Stimulated activated naive B cell treated with anti-CD40 and anti-IgM and Interleukin-4, amounts not matched to agents 10 μg/mL and 1 μg/mL and 100 μg/mL, for 72 hours (primary cell): ENCODE data around the gene ZNF483.
"Not testable (repeated sequence)": the region's sequence is repeated elsewhere in the genome, so short reads cannot be mapped to it uniquely, and the experiment has no call there.

Source experiments
- ATAC-seq, 2 donors: fragments of 150-1000 bp; cut with Tn5 transposase; replicated peaks; 2 replicates each; pipeline ENCODE4 v1.10.0; 2021; ENCODE audit warnings: moderate library complexity in 1 of 2
- DNase-seq: peaks from one replicate; pipeline ENCODE4 v3.0.0; 2021
- H3K27ac Mint-ChIP-seq: one replicate; pipeline ENCODE4 v1.8.0; 2022; ENCODE audit warnings: mild to moderate bottlenecking, mixed read lengths
- H3K27me3 Mint-ChIP-seq, 2 donors: one replicate each; pipeline ENCODE4 v1.8.0; 2022; ENCODE audit warnings: mixed read lengths in 2 of 2
- H3K36me3 Mint-ChIP-seq, 2 donors: one replicate each; pipeline ENCODE4 v1.8.0; 2022; ENCODE audit warnings: mixed read lengths in 2 of 2, mild to moderate bottlenecking in 1 of 2
- H3K4me1 Mint-ChIP-seq, 2 donors: one replicate each; pipeline ENCODE4 v1.8.0; 2022; ENCODE audit warnings: mixed read lengths in 2 of 2, mild to moderate bottlenecking in 1 of 2
- H3K4me3 Mint-ChIP-seq, 2 donors: one replicate each; pipeline ENCODE4 v1.8.0; 2022; ENCODE audit warnings: mild to moderate bottlenecking in 2 of 2, mixed read lengths in 2 of 2, moderate library complexity in 1 of 2
- H3K9me3 Mint-ChIP-seq, 2 donors: one replicate each; pipeline ENCODE4 v1.8.0; 2022; ENCODE audit warnings: mixed read lengths in 2 of 2, mild to moderate bottlenecking in 1 of 2

ZNF483 gene

DNA sequence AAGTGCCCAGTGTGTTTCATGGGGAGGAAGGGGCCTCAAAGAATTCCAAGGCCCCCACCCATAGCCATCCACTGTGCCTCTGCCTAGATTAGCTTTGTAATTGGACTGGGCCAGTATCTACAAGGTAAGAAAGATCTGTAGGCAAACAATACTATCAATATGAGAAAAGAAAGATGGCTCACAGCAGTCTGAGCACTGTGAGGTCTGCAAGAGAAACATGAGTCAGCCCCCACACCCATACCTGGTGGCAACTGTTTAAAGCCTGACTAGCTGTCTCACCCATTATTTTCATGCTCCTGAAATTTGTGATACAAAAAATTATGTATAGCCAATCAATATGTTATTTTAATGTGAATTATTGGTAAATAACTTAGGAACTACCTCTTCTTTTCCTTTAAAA lies 10.0 kb upstream of the ZNF483 start:
- Mint-ChIP-seq H3K36me3 (no peaks in the 10 kb centered on the region), H3K9me3 (peaks cover 11% of the 10 kb centered on the region in 2 donors), H3K4me1 (no peaks in the 10 kb centered on the region), H3K27me3 (peaks cover 1 to 22% of the 10 kb centered on the region in 2 donors), H3K27ac (no peak overlapping the region), H3K4me3 (no peak overlapping the region)
- no peak for DNase-seq
- ATAC-seq = no peak

DNA sequence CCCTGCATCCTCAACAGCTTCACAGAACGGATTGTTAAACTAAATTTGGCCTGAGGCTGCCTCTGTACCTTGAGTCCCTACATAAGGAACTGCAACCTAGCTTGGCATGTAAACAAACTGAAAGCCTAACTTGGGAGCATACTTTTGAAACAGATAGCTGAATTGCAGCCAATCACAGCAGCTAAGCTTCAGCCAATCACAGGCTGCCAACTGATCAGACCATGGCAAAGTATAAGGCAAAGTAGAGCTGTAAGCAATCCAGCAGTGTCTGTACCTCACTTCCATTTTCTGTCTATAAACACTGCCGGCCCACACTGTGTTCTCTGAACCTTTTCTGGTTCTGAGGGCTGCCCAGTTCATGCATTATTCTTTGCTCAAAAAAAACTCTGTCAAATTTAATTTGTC lies 8.9 kb upstream of the ZNF483 start:
- H3K36me3 Mint-ChIP-seq = no peaks in the 10 kb centered on the region
- DNase-seq (no peak), ATAC-seq (peak; percentile 38 to 48)
- peaks cover 7% of the 10 kb centered on the region in 2 donors for H3K9me3 Mint-ChIP-seq
- H3K4me1 Mint-ChIP-seq = no peaks in the 10 kb centered on the region
- no peak overlapping the region for H3K27ac Mint-ChIP-seq
- peaks cover 9 to 22% of the 10 kb centered on the region in 2 donors for H3K27me3 Mint-ChIP-seq
- H3K4me3 Mint-ChIP-seq = no peak overlapping the region

DNA sequence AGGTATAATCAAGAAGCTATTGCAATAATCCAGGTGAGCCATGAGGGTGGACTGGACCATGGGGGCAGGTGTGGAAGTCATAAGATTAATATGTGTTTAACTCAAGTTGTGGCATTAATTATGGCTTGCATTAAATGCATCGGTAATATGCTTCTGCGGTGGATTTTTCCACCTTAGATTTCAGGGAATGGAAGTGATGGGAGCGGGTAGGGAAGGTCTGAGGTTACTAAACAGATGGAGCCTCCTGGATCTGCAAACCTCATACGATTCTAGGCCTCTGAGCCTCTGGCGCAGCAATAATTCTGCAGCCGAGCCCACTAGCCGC lies 286 bp upstream of the ZNF483 start:
- DNase-seq (no peak), ATAC-seq (no peak)
- H3K27me3 Mint-ChIP-seq = peaks cover 34 to 39% of the 10 kb centered on the region in 2 donors
- H3K36me3 Mint-ChIP-seq = peaks cover 0 to 4% of the 10 kb centered on the region in 2 donors
- H3K4me1 Mint-ChIP-seq = peaks cover 11 to 18% of the 10 kb centered on the region in 2 donors
- H3K9me3 Mint-ChIP-seq = peaks cover 0 to 5% of the 10 kb centered on the region in 2 donors
- no peak overlapping the region for H3K27ac Mint-ChIP-seq
- peak overlapping the region; percentile 85 to 86 for H3K4me3 Mint-ChIP-seq

DNA sequence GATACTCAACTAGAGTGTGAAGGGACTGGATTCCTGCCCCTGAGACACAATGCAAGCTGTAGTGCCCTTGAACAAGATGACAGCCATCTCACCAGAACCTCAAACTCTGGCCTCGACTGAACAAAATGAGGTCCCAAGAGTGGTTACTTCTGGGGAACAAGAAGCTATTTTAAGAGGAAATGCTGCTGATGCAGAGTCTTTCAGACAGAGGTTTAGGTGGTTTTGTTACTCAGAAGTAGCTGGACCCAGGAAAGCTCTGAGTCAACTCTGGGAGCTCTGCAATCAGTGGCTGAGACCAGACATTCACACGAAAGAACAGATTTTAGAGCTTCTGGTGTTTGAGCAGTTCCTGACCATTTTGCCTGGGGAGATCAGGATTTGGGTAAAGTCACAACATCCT lies 2.4 kb downstream of the ZNF483 start:
- DNase-seq (no peak), ATAC-seq (peak; percentile 33 to 52)
- Mint-ChIP-seq H3K27me3 (peaks cover 24 to 28% of the 10 kb centered on the region in 2 donors), H3K27ac (no peak overlapping the region), H3K36me3 (peaks cover 4% of the 10 kb centered on the region in 2 donors), H3K4me3 (no peak overlapping the region), H3K9me3 (peaks cover 0 to 8% of the 10 kb centered on the region in 2 donors), H3K4me1 (peaks cover 11 to 18% of the 10 kb centered on the region in 2 donors)

DNA sequence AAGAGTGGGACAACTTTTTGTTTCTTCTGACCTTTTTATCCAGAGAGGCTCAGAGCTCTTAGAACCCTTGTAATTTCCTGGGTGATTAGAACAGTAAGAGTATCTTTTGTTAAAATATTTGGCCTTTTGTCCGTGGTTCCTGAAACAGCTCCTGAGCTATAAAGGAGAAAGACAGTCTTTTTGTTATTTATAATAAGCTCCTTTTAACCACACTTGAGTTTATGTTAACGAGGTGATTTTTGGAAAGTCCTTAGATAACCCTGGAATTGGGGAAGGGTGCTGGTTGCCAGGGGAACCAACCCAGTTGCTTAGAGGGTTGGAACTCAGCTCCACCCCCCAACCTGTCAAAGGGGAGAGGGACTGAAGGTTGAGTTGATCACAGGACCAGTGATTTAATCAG lies 4.8 kb downstream of the ZNF483 start:
- no peak overlapping the region for H3K4me3 Mint-ChIP-seq
- H3K36me3 Mint-ChIP-seq = peaks cover 7 to 9% of the 10 kb centered on the region in 2 donors
- peaks cover 2 to 3% of the 10 kb centered on the region in 2 donors for H3K9me3 Mint-ChIP-seq
- no peak overlapping the region for H3K27ac Mint-ChIP-seq
- ATAC-seq (no peak), DNase-seq (no peak)
- H3K4me1 Mint-ChIP-seq = peaks cover 9 to 16% of the 10 kb centered on the region in 2 donors
- H3K27me3 Mint-ChIP-seq = peaks cover 15% of the 10 kb centered on the region in 2 donors

DNA sequence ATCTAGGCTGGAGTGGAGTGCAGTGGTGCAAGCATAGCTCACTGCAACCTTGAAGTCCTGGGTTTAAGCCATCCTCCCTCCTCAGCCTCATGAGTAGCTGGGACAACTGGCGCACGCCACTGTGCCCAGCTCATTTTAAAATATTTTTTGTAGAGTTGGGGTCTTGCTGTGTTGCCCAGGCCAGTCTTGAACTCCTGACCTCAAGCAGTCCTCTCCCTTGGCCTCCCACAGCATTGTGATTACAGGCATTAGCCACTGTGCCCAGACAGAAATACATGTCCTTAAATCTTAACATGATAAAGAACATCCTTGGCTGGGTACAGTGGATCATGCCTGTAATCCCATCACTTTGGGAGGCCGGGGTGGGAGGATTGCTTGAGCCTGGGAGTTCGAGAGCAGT lies 6.7 kb downstream of the ZNF483 start:
- ATAC-seq (no peak), DNase-seq (no peak)
- Mint-ChIP-seq H3K4me1 (no peaks in the 10 kb centered on the region), H3K36me3 (peaks cover 8 to 14% of the 10 kb centered on the region in 2 donors), H3K9me3 (peaks cover 6 to 7% of the 10 kb centered on the region in 2 donors), H3K4me3 (no peak overlapping the region), H3K27me3 (peaks cover 0 to 3% of the 10 kb centered on the region in 2 donors), H3K27ac (no peak overlapping the region)

DNA sequence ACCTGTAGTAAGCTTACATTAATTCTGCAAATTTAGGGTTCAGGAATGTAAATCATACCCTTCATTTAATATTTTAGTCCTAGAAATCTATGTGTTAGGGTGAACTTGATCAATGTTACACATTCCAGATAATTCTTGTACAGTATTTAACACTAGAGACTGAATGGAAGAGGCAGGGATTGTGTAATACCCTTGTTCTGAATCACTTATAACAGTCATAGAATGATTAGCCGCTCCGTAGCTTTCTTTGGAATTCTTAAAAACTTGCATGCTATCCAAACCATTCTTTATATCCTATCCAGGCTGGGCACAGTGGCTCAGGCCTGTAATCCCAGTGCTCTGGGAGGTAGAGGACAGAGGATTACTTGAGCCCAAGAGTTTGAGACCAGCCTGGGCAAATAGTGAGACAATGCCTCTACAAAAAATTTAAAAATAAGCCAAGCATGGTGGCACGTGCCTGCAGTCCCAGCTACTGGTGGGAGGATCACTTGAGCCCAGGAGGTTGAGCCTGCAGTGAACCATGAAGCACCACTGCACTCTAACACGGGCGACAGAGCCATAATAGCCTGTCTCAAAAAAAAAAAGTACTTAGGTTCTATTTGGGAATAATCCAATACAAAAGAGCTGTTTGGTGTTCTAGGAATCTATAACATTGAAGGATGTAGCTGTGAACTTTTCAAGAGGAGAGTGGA lies 8.3 kb downstream of the ZNF483 start:
- peaks cover 8 to 14% of the 10 kb centered on the region in 2 donors for H3K36me3 Mint-ChIP-seq
- DNase-seq (no peak), ATAC-seq (no peak)
- no peak overlapping the region for H3K27ac Mint-ChIP-seq
- H3K9me3 Mint-ChIP-seq = peaks cover 7 to 10% of the 10 kb centered on the region in 2 donors
- H3K27me3 Mint-ChIP-seq = no peaks in the 10 kb centered on the region
- H3K4me3 Mint-ChIP-seq = no peak overlapping the region
- H3K4me1 Mint-ChIP-seq = no peaks in the 10 kb centered on the region

DNA sequence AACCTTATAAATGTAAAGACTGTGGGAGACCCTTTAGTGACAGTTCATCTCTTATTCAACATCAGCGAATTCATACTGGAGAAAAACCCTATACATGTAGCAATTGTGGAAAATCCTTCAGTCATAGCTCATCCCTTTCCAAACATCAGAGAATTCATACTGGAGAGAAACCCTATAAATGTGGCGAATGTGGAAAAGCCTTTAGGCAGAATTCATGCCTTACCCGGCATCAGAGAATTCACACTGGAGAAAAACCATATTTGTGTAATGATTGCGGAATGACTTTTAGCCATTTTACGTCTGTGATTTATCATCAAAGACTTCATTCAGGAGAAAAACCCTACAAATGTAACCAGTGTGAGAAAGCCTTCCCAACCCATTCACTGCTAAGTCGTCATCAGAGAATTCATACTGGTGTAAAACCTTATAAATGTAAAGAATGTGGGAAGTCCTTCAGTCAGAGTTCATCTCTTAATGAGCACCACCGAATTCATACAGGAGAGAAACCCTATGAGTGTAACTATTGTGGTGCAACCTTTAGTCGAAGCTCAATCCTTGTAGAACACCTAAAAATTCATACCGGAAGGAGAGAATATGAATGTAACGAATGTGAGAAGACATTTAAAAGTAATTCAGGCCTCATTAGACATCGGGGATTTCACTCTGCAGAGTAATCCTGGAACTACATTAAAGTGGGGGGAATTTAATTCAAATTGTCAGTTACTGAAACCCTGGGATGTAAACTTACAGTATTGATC lies 17.7 kb downstream of the ZNF483 start:
- DNase-seq (no peak), ATAC-seq (no peak)
- no peak overlapping the region for H3K27ac Mint-ChIP-seq

DNA sequence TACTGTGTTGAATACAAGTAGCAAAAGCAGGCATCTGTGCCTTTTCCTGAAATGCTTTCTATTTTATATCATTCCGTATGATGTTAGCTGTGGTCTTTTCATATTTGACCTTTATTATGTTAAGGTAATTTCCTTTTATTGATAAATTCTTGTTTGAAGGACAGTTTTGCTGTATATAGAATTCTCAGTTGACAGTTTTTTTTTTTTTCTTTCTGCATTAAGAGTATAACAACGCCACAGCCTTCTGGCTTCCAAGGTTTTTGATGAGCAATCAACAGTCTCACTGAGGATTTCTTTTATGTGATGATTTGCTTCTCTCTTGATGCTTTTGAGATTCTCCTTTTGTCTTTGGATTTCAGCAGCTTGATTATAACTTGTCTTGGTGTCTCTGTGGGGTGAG lies 23.6 kb downstream of the ZNF483 start:
- H3K4me1 Mint-ChIP-seq = no peaks in the 10 kb centered on the region
- no peak overlapping the region for H3K4me3 Mint-ChIP-seq
- H3K27me3 Mint-ChIP-seq = peaks cover 0 to 5% of the 10 kb centered on the region in 2 donors
- H3K27ac Mint-ChIP-seq = no peak overlapping the region
- H3K9me3 Mint-ChIP-seq = peaks cover 27 to 47% of the 10 kb centered on the region in 2 donors
- peaks cover 8 to 31% of the 10 kb centered on the region in 2 donors for H3K36me3 Mint-ChIP-seq
- DNase-seq = no peak
- ATAC-seq = no peak

More for the DNA sequence above, 17.7 kb downstream of the ZNF483 start:
- H3K27me3 Mint-ChIP-seq = no peaks in the 10 kb centered on the region
- peaks cover 17 to 37% of the 10 kb centered on the region in 2 donors for H3K36me3 Mint-ChIP-seq
- H3K9me3 Mint-ChIP-seq = peaks cover 33% of the 10 kb centered on the region in 2 donors
- no peak overlapping the region for H3K4me3 Mint-ChIP-seq
- no peaks in the 10 kb centered on the region for H3K4me1 Mint-ChIP-seq

DNA sequence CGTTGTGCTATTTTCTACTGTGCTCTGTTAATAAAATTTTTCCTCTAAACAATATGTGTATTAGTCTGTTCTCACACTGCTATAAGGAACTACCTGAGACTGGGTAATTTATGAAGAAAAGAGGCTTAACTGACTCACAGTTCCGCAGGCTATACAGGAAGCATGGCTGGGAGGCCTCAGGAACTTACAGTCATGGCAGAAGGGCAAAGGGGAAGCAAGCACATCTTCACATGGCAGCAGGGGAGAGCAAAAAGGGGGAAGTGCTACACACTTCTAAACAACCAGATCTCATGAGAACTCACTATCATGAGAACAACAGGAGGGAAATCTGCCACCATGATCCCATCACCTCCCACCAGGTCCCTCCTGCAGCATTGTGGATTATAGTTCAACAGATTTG lies 30.4 kb downstream of the ZNF483 start:
- ATAC-seq, H3K4me3 Mint-ChIP-seq, H3K4me1 Mint-ChIP-seq, H3K27ac Mint-ChIP-seq, DNase-seq: not testable (repeated sequence)
- Mint-ChIP-seq H3K36me3 (peaks cover 8 to 21% of the 10 kb centered on the region in 2 donors), H3K27me3 (peaks cover 9 to 19% of the 10 kb centered on the region in 2 donors), H3K9me3 (peaks cover 36 to 40% of the 10 kb centered on the region in 2 donors)

DNA sequence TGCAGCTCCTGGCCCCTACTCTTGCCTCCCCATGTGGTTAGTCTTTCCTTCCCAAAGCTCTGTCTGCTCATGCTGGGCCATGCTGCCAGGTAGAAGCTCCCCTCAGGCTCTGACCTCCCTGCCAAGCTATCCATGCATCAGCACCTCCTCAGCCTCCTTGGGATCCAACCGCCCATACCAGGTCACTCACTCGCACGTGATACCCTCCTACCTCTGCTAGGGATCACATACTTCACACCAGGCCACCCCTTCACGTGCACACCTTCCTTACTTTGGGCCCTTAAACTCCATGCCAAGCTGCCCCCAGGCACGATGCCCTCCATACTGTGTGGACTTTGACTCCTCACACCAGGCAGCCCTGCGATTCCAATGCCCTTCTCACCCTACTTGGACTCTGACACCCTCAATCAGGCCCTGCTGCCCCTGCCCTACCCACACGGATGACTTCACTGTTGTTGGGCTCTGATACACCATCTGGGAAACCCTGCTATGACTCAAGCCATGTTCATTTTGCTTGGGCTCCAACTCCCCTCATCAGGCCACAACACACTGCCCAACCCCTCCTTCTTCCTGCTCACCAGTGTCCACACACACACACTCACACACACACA lies 34.1 kb downstream of the ZNF483 start:
- Mint-ChIP-seq H3K36me3 (peaks cover 5 to 22% of the 10 kb centered on the region in 2 donors), H3K4me1 (no peaks in the 10 kb centered on the region), H3K4me3 (no peak overlapping the region), H3K27me3 (peaks cover 4 to 19% of the 10 kb centered on the region in 2 donors), H3K27ac (no peak overlapping the region), H3K9me3 (peaks cover 32 to 36% of the 10 kb centered on the region in 2 donors)
- no peak for DNase-seq
- ATAC-seq = no peak

DNA sequence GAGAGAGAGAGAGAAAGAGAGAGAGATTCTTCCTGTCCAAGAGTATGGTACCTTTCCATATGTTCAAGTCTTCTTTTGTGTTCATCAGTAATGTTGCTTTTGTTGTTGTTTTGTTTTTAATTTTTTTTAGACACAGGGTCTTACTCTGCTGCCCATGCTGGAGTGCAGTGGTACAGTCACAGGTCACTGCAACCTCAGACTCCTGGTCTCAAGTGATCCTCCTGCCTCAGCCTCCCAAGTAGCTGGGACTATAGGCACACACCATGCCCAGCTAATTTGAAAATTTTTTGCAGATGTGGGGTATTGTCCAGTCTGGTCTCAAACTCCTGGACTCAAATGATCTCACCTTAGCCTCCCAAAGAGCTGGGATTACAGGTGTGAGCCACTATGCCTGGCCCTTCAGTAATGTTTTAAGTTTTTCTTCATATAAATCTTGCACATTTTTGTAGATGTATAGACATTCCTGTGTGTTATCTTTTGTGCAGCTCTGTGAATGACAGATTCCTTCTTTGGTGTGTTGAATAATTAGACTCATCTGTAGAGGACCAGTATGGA lies 36.3 kb downstream of the ZNF483 start:
- Mint-ChIP-seq H3K4me3 (no peak overlapping the region), H3K9me3 (peaks cover 13 to 24% of the 10 kb centered on the region in 2 donors), H3K27me3 (peaks cover 4 to 13% of the 10 kb centered on the region in 2 donors), H3K27ac (no peak overlapping the region), H3K36me3 (peaks cover 2 to 9% of the 10 kb centered on the region in 2 donors), H3K4me1 (no peaks in the 10 kb centered on the region)
- no peak for ATAC-seq
- DNase-seq = no peak

DNA sequence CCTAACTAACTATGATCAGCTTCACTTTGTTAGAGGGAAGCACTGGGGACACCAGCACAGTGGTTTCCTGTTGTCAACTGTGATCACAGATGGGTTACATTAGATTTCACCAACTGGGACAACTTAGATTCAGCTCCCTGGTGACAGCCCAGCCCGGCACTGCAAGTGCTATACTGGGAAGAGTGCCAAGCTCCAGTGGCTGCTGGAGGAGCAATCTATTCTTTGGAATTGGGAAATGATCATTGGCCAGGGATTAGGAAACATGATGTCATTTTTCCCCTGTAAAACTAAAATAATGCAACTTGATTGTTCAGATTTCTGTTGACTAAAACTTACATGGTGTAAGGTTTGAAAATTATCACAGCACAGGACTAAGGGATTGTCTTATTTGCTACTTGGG lies 41.3 kb downstream of the ZNF483 start:
- no peak for ATAC-seq
- Mint-ChIP-seq H3K27ac (no peak overlapping the region), H3K9me3 (peaks cover 16 to 28% of the 10 kb centered on the region in 2 donors), H3K4me3 (no peak overlapping the region), H3K36me3 (peaks cover 29 to 37% of the 10 kb centered on the region in 2 donors), H3K4me1 (no peaks in the 10 kb centered on the region), H3K27me3 (peaks cover 0 to 7% of the 10 kb centered on the region in 2 donors)
- DNase-seq = no peak

DNA sequence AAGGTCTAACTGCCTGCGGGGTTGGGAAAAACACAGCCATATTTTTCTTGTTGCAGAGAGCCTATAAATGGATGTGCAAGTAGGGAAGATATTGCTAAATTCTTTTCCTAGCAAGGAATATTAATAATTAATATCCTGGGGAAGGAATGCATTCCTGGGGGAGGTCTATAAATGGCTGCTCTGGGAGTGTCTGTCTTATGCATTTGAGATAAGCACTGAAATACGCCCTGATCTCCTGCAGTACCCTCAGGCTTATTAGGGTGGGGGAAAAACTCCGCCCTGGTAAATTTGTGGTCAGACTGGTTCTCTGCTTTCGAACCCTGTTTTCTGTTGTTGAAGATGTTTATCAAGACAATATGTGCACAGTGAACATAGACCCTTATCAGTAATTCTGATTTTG lies 43.1 kb downstream of the ZNF483 start:
- not testable (repeated sequence) for ATAC-seq, H3K27me3 Mint-ChIP-seq, H3K4me1 Mint-ChIP-seq, H3K4me3 Mint-ChIP-seq, DNase-seq, H3K27ac Mint-ChIP-seq
- H3K36me3 Mint-ChIP-seq = peaks cover 29 to 35% of the 10 kb centered on the region in 2 donors
- peaks cover 16 to 28% of the 10 kb centered on the region in 2 donors for H3K9me3 Mint-ChIP-seq
